B cell (primary cell): ENCODE data around the gene GNGT2. TPM values are rescaled to one million over a fixed set of nuclear protein-coding genes. Genes with fewer than 3 reads are reported as not detected.

Experiments used
- ATAC-seq: fragments of 200-7000 bp; cut with Tn5 transposase; one replicate; pipeline ENCODE4 v1.10.0; 2021; ENCODE audit warnings: low read depth, mild to moderate bottlenecking, moderate number of reproducible peaks, moderate library complexity
- CTCF ChIA-PET: fragments of 350-600 bp; sonication (Branson Sonifier 250); formaldehyde crosslinking; loops from one replicate; lab custom pipeline; 2021; ENCODE audit warnings: antibody characterized with exemption, inconsistent platforms; lab: Charles Lee
- POLR2A ChIA-PET: fragments of 350-600 bp; sonication (Branson Sonifier 250); formaldehyde crosslinking; loops from one replicate; lab custom pipeline; 2021; ENCODE audit warnings: antibody characterized with exemption; lab: Charles Lee
- DNase-seq: peaks from one replicate; pipeline ENCODE4 v3.0.0; 2013
- H2AFZ ChIP-seq: 2 replicates; pipeline ENCODE4 v1.6.1; 2012; ENCODE audit warnings: mild to moderate bottlenecking, low read depth, low read length; ENCODE audit not compliant: insufficient read depth, poor library complexity, severe bottlenecking
- H3K27ac ChIP-seq, 2 donors: 1 replicate in 1 of 2; 2 replicates in 1 of 2; pipeline ENCODE4 v1.5.1; 2012 to 2013; ENCODE audit warnings: low read length in 2 of 2, mild to moderate bottlenecking in 2 of 2, moderate library complexity in 1 of 2
- H3K27me3 ChIP-seq, 4 experiments: fragments of 200-600 bp in 1 of 4; sonication (generic) in 1 of 4; replicated peaks in 1 of 4; 1 replicate in 2 of 4; 2 replicates in 2 of 4; pipeline versions ENCODE4 v1.6.1 to v1.7.0; 2013 to 2016; ENCODE audit warnings: low read length in 3 of 4, mild to moderate bottlenecking in 2 of 4, mixed read lengths in 1 of 4, moderate library complexity in 1 of 4; ENCODE audit not compliant: insufficient read depth in 4 of 4, control insufficient read depth in 3 of 4; ENCODE audit errors: control extremely low read depth in 1 of 4
- H3K36me3 ChIP-seq, 2 experiments: replicated peaks in 1 of 2; 1 replicate in 1 of 2; 2 replicates in 1 of 2; pipeline versions ENCODE4 v1.6.1 to v1.7.1; 2013; ENCODE audit warnings: low read length in 1 of 2; ENCODE audit not compliant: insufficient read depth in 2 of 2, control insufficient read depth in 1 of 2; ENCODE audit errors: control extremely low read depth in 1 of 2, extremely low read depth in 1 of 2
- H3K4me1 ChIP-seq, 2 donors: fragments of 200-600 bp in 1 of 2; sonication (generic) in 1 of 2; 1 replicate in 1 of 2; 2 replicates in 1 of 2; pipeline versions ENCODE4 v1.5.1 to v1.6.1; 2013 to 2017; ENCODE audit warnings: low read length in 2 of 2; ENCODE audit not compliant: control insufficient read depth in 2 of 2, insufficient read depth in 2 of 2
- H3K4me2 ChIP-seq: replicated peaks from 2 replicates; pipeline ENCODE3; 2012; ENCODE audit warnings: mild to moderate bottlenecking, low read depth, low read length; ENCODE audit not compliant: poor library complexity, severe bottlenecking
- H3K4me3 ChIP-seq, 5 experiments: fragments of 200-600 bp in 1 of 5; sonication (generic) in 1 of 5; 1 replicate in 3 of 5; 2 replicates in 2 of 5; pipeline versions ENCODE4 v1.5.1 to v1.7.0; 2011 to 2016; ENCODE audit warnings: low read length in 4 of 5, mild to moderate bottlenecking in 4 of 5, low read depth in 2 of 5, control low read depth in 1 of 5, moderate library complexity in 1 of 5; ENCODE audit not compliant: insufficient read depth in 1 of 5; ENCODE audit errors: control extremely low read depth in 1 of 5, extremely low read depth in 1 of 5
- H3K79me2 ChIP-seq: fragments of 200-600 bp; sonication (generic); one replicate; pipeline ENCODE4 v1.6.0; 2016; ENCODE audit warnings: low read length; ENCODE audit not compliant: control insufficient read depth, insufficient read depth
- H3K9ac ChIP-seq: fragments of 200-600 bp; sonication (generic); 2 replicates; pipeline ENCODE4 v1.6.1; 2017; ENCODE audit warnings: mild to moderate bottlenecking, low read length, moderate library complexity
- H3K9me3 ChIP-seq, 3 donors: one replicate each; pipeline versions ENCODE4 v1.6.1 to v1.7.1; 2013; ENCODE audit warnings: low read length in 2 of 3; ENCODE audit not compliant: control insufficient read depth in 2 of 3, insufficient read depth in 1 of 3; ENCODE audit errors: control extremely low read depth in 1 of 3
- H4K20me1 ChIP-seq: 2 replicates; pipeline ENCODE4 v1.6.0; 2012; ENCODE audit warnings: mild to moderate bottlenecking, low read length; ENCODE audit not compliant: insufficient read depth, control insufficient read depth, poor library complexity, severe bottlenecking
- H3K27ac Mint-ChIP-seq: one replicate; pipeline ENCODE4 v1.8.0; 2021; ENCODE audit warnings: mixed read lengths
- H3K27me3 Mint-ChIP-seq: one replicate; pipeline ENCODE4 v1.8.0; 2021; ENCODE audit warnings: mixed read lengths
- H3K4me1 Mint-ChIP-seq: one replicate; pipeline ENCODE4 v1.8.0; 2021; ENCODE audit warnings: mixed read lengths
- H3K4me3 Mint-ChIP-seq: one replicate; pipeline ENCODE4 v1.8.0; 2021; ENCODE audit warnings: mixed read lengths
- H3K9me3 Mint-ChIP-seq: one replicate; pipeline ENCODE4 v1.8.0; 2022; ENCODE audit warnings: mixed read lengths; ENCODE audit not compliant: insufficient read depth
- CTCF ChIP-seq: fragments of 200-600 bp; IDR thresholded peaks from one replicate; pipeline ENCODE4 v1.8.0; 2022; ENCODE audit warnings: antibody characterized with exemption, mild to moderate bottlenecking
- EZH2 ChIP-seq: IDR thresholded peaks from 2 replicates; pipeline ENCODE4 v1.6.1; 2012; ENCODE audit warnings: borderline replicate concordance, low read depth, mild to moderate bottlenecking, moderate library complexity, low read length; ENCODE audit not compliant: insufficient read depth, poor library complexity, severe bottlenecking
- WGBS: methylation state at CpG from one replicate; pipeline ENCODE4 v1.1.5; 2013; ENCODE audit warnings: missing lambda C conversion rate; ENCODE audit not compliant: insufficient coverage; 5-methylcytosine and 5-hydroxymethylcytosine counted together
- intact Hi-C: fragments of 100-400 bp; cut with micrococcal nuclease; formaldehyde crosslinking; loops from one replicate; pipeline ENCODE4 v1.10.0; 2022
- polyA plus RNA-seq: library from polyadenylated mRNA; depleted of rRNA; stranded (reverse); fragments of >200 nt; gene quantifications from 2 replicates; pipeline ENCODE4 v1.2.3, GENCODE V29; 2012
- total RNA-seq, 2 donors: library from RNA; stranded (reverse); fragments of 120-200 nt in 1 of 2; gene quantifications; 1 replicate in 1 of 2; 2 replicates in 1 of 2; pipeline versions ENCODE4 v1.2.3 to v1.2.4, GENCODE V29; 2013 to 2022

GNGT2 gene
- total and polyA plus RNA-seq, 2 donors (not counting 1 experiment from before 2014, with no cell fraction given): 5.1 to 11.1 TPM

GRCh38 chr17:49239963-49240362, 29.6 kb upstream of the GNGT2 start:
- Histone ChIP-seq H3K4me2 (no peak overlapping the region), H2AFZ (no peak overlapping the region), H3K9me3 (no peaks in the 10 kb centered on the region), H3K27ac (no peak overlapping the region), H3K4me3 (no peak overlapping the region), H3K36me3 (no peaks in the 10 kb centered on the region), H3K79me2 (no peaks in the 10 kb centered on the region), H4K20me1 (no peaks in the 10 kb centered on the region), H3K4me1 (no peaks in the 10 kb centered on the region), H3K9ac (no peak overlapping the region), H3K27me3 (peaks cover 0 to 2% (median 0%) of the 10 kb centered on the region in 4 experiments)
- ChIA-PET CTCF (interaction anchor here (0.7 to 1.7 kb wide), 5 partner anchors 12 to 75 kb away, joined by 3 to 5 read pairs (median 4); no protein-coding TSS in a partner anchor), POLR2A (no interaction called here)
- WGBS: no CpG with 5 or more reads among the region's 1 CpG
- H3K27me3 Mint-ChIP-seq: peaks cover 34% of the 10 kb centered on the region
- TF ChIP-seq EZH2 (no peak), CTCF (no peak)
- no peaks in the 10 kb centered on the region for H3K4me1 Mint-ChIP-seq
- intact Hi-C loops: no loop called here
- no peak overlapping the region for H3K4me3 Mint-ChIP-seq
- no peak overlapping the region for H3K27ac Mint-ChIP-seq
- no peaks in the 10 kb centered on the region for H3K9me3 Mint-ChIP-seq
- no peak for DNase-seq
- no peak for ATAC-seq

- Mint-ChIP-seq H3K4me3 (no peak overlapping the region), H3K4me1 (peaks cover 5% of the 10 kb centered on the region), H3K27ac (no peak overlapping the region), H3K27me3 (peaks cover 31% of the 10 kb centered on the region), H3K9me3 (no peaks in the 10 kb centered on the region)
- ChIA-PET CTCF (interaction anchor here (1.2 to 2.0 kb wide), 2 partner anchors 8 to 56 kb away, joined by 3 to 10 read pairs; no protein-coding TSS in a partner anchor), POLR2A (no interaction called here)
- H3K79me2 ChIP-seq: no peaks in the 10 kb centered on the region
- no peak for ATAC-seq
- no peak overlapping the region for H3K27ac ChIP-seq
- no peaks in the 10 kb centered on the region for H3K9me3 ChIP-seq
- 69% methylated on average over 3 of the region's 4 CpGs for WGBS
- no peak overlapping the region for H3K4me3 ChIP-seq
- H4K20me1 ChIP-seq: no peaks in the 10 kb centered on the region
- H3K4me2 ChIP-seq: no peak overlapping the region
- no peak overlapping the region for H3K9ac ChIP-seq
- no peak for DNase-seq
- H3K27me3 ChIP-seq: peaks cover 0 to 4% (median 2%) of the 10 kb centered on the region in 4 experiments
- H3K36me3 ChIP-seq: no peaks in the 10 kb centered on the region
- H3K4me1 ChIP-seq: peaks cover 7% of the 10 kb centered on the region in 2 donors
- H2AFZ ChIP-seq: no peak overlapping the region
- no peak for TF ChIP-seq CTCF
- TF ChIP-seq EZH2: no peak
- intact Hi-C loops: no loop called here
Observed at GRCh38 chr17:49235896-49236295, 25.5 kb upstream of the GNGT2 start.
